NCI-H748 treated with DMSO at 0.1 percent for 48 hours (cell line): Measurements from ENCODE around the gene MAP4K4.
A peak's percentile ranks its signal among the peaks of the same experiment; 100 is the strongest.
"Not testable (repeated sequence)": the region's sequence is repeated elsewhere in the genome, so short reads cannot be mapped to it uniquely, and the experiment has no call there.

Source experiments
- DNase-seq: peaks from one replicate; lab custom pipeline; 2025; lab: John Stamatoyannopoulos, UW

Gene MAP4K4

DNA sequence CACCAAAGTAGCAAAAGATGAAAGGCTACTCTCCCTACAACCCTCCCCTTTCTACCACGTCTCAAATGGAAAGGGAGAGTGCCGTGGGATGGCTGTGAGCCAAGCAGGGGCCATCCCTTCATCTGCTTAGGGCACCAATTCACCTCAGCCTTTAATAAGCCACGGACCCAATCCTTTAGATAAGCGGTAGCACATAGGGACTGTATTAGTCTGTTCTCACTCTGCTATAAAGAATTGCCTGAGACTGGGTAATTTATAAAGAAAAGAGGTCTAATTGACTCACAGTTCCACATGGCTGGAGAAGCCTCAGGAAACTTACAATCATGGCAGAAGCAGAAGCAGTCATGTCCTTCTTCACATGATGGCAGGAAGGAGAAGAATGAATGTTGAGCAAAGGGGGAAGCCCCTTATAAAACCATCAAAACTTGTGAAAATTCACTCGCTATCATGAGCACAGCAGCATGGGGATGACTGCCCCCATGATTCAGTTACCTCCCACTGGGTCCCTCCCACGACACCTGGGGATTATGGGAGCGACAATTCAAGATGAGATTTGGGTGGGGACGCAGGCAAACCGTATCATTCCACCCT is 208.3 kb downstream of the MAP4K4 start:
- DNase-seq: no peak

DNA sequence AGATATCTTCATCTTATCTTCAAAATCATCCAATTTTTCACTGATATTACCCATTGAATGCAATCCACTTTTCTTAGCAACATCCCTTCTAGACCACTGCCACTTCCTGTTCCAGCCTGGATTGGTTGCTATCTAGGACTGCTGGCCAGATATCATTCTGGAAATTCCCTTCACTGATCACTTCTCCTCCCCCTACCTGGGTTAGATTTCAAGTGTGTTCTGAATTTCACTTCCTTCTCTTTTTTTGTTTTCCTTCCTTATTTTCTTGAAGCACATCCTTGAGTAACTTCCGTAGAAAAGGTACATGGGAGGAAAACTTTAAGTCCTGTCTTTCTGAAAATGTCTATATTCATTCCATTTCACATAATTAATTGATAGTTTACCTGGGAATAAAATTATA is 212.3 kb downstream of the MAP4K4 start:
- DNase-seq: no peak

DNA sequence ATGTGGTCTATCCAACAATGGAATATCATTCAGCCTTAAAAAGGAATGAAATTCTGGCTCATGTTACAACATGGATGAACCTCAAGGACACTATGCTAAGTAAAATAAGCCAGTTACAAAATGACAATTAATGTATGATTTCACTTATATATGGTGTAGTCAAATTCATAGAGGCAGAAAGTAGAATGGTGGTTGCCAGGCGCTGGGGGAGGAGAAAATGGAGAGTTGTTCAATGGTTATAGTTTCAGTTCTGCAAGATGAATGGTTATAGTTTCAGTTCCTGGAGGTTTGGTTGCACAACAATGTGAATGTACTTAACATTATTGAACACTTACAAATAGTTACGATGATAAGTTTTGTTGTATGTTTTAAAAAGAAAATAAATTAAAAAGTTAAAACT is 215.0 kb downstream of the MAP4K4 start:
- DNase-seq: no peak

DNA sequence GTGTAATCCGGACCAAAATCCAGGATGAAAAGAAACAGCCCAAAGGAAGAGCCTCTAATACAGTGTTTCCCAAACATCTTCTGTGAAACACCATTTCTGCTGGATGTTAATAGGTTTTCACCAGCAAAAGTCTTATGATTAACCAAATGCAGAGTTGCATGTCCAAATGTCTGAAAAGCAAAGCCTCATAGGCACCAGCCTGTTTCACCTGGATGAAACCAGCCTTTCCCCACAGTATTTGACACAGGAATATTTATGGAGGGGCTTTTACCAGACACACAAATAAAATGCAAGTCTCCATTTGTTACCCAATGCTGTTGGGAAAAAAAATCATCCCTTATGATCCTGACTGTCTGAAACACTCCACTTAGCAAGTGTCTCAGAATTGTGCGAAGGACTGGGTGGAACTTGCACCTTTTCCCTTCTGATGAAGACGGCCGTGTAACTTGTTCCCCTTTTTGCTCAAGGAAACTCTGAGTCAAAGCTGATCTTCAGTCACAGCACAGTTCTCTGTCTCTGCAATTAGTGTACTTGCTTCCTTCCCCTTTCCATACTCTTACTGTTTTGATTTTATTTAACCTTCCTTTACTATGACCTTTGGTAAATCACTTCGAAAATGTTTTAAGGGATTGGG is 223.9 kb downstream of the MAP4K4 start:
- no peak for DNase-seq

DNA sequence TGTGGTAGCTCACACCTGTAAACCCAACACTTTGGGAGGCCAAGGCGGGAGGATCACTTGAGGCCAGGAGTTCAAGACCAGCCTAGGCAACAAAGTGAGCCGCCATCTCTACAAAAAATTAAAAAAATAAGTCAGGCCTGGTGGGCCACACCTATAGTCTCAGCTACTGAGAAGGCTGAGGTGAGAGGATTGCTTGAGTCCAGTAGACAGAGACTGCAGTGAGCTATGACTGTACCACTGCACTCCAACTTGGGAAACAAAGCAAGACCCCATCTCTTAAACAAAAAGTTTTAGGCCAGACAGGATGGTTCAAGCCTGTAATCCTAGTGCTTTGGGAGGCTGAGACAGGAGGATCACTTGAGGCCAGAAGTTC is 224.4 kb downstream of the MAP4K4 start:
- no peak for DNase-seq

- not testable (repeated sequence) for DNase-seq
Measured at GRCh38 chr2:101924311-101924710, 226.8 kb downstream of the MAP4K4 start.

DNA sequence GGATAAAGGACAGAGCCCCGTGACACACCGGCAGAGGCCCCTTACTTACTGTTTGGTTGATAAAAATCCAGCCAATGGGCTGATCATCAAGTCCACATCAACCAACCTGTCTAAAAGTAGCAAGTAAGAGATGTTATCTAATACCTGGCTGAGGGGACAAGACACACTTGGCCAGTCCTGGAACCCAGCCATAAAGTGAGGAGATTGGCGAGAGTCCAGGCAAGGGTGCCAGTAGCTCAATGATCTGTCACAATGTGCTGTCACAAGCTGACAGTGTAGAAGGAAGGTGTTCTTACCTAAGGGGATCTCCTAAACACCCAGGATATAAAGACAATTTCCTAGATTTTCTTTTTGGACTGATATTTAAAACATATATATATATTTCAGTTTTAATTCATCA is 232.5 kb downstream of the MAP4K4 start:
- no peak for DNase-seq

DNA sequence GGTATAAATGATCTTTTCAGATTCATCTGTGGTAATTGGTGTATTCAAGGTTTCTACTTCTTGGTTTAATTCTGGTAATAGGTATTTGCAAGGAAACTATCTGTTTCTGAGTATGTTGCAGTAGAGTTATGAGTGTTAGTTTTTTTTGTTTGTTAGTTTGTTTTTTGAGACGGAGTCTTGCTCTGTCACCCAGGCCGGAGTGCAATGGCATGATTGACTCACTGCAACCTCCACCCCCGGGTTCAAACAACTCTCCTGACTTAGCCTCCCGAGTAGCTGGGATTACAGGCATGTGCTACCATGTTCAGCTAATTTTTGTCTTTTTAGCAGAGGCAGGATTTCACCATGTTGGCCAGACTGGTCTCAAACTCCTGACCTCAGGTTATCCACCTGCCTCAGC is 233.3 kb downstream of the MAP4K4 start:
- no peak for DNase-seq

DNA sequence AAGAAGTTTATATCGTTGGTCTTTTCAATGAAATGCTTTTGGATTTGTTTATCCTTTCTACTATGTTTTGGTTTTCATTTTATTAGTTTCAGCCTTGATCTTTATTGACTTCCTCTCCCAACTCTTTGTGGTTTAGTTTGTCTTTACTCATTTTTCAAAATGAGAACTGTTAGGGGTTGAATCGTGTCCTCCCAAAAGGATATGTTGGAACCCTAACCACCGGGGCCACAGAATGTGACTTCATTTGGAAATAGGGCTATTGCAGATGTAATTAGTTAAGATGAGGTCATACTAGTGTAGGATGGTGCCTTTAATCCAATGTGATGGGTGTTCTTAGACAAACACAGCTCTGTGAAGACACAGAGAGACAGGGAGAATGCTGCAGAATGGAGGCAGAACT is 233.9 kb downstream of the MAP4K4 start:
- no peak for DNase-seq

DNA sequence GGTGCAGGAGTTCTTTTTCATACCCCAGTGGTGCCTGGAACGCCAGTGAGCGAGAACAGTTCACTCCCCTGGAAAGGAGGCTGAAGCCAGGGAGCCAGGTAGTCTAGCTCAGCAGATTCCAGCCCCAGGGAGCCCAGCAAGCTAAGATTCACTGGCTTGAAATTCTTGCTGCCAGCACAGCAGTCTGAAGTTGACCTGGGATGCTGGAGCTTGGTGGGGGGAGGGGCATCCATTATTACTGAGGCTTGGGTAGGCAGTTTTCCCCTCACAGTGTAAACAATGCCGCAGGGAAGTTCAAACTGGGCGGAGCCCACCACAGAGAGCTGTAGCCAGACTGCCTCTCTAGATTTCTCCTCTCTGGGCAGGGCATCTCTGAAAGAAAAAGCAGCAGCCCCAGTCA is 238.3 kb downstream of the MAP4K4 start:
- peak; percentile 6 for DNase-seq

DNA sequence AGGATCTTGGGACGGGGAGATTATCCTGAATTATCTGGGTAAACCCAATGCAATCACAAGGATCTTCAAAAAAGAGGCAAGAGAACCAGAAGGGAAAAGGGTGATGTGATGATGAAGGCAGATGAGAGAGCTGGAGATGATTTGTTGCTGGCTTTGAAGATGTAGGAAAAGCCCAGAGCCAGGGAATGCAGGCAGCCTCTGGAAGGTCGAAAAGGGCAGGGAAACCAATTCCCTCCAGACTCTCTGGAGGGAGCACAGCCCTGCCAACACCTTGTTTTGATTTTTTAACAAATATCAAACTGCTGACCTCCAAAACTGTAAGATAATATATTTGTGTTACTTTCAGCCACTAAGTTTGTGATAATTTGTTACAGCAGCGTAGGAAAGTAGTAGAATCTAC is 245.3 kb downstream of the MAP4K4 start:
- DNase-seq: no peak
